ENCODE results near the gene TTC7B.

The TTC7B gene

GRCh38 chr14:90624227-90624626, 192.0 kb downstream of the TTC7B start:
- H3K4me3 ChIP-seq (ENCODE audit: low read depth, low read length) = no peak overlapping the region
- TF ChIP-seq CTCF (IDR thresholded peaks at IDR 0.05; ENCODE audit: borderline replicate concordance, insufficient read depth, low read depth, low read length) = no peak

GRCh38 chr14:90621201-90621600, 195.0 kb downstream of the TTC7B start:
- H3K4me3 ChIP-seq (ENCODE audit: low read depth, low read length) = no peak overlapping the region
- TF ChIP-seq CTCF (IDR thresholded peaks at IDR 0.05; ENCODE audit: borderline replicate concordance, insufficient read depth, low read depth, low read length) = no peak

GRCh38 chr14:90620568-90621077, 195.6 kb downstream of the TTC7B start:
- TF ChIP-seq CTCF (IDR thresholded peaks at IDR 0.05; ENCODE audit: borderline replicate concordance, insufficient read depth, low read depth, low read length) = no peak
- H3K4me3 ChIP-seq (ENCODE audit: low read depth, low read length) = no peak overlapping the region

- TF ChIP-seq CTCF (IDR thresholded peaks at IDR 0.05; ENCODE audit: borderline replicate concordance, insufficient read depth, low read depth, low read length) = no peak
- H3K4me3 ChIP-seq (ENCODE audit: low read depth, low read length) = no peak overlapping the region
Observed at GRCh38 chr14:90619911-90620310, 196.3 kb downstream of the TTC7B start.

- no peak overlapping the region for H3K4me3 ChIP-seq (ENCODE audit: low read depth, low read length)
- no peak for TF ChIP-seq CTCF (IDR thresholded peaks at IDR 0.05; ENCODE audit: borderline replicate concordance, insufficient read depth, low read depth, low read length)
Observed at GRCh38 chr14:90617961-90618360, 198.3 kb downstream of the TTC7B start.

GRCh38 chr14:90616881-90617280, 199.3 kb downstream of the TTC7B start:
- H3K4me3 ChIP-seq (ENCODE audit: low read depth, low read length) = no peak overlapping the region
- TF ChIP-seq CTCF (IDR thresholded peaks at IDR 0.05; ENCODE audit: borderline replicate concordance, insufficient read depth, low read depth, low read length) = no peak

- no peak for TF ChIP-seq CTCF (IDR thresholded peaks at IDR 0.05; ENCODE audit: borderline replicate concordance, insufficient read depth, low read depth, low read length)
Observed at GRCh38 chr14:90616313-90616712, 199.9 kb downstream of the TTC7B start.

More at GRCh38 chr14:90616313-90616712, 199.9 kb downstream of the TTC7B start:
- H3K4me3 ChIP-seq (ENCODE audit: low read depth, low read length) = no peak overlapping the region
